ENCODE results near the gene E2F4.

E2F4 gene

DNA sequence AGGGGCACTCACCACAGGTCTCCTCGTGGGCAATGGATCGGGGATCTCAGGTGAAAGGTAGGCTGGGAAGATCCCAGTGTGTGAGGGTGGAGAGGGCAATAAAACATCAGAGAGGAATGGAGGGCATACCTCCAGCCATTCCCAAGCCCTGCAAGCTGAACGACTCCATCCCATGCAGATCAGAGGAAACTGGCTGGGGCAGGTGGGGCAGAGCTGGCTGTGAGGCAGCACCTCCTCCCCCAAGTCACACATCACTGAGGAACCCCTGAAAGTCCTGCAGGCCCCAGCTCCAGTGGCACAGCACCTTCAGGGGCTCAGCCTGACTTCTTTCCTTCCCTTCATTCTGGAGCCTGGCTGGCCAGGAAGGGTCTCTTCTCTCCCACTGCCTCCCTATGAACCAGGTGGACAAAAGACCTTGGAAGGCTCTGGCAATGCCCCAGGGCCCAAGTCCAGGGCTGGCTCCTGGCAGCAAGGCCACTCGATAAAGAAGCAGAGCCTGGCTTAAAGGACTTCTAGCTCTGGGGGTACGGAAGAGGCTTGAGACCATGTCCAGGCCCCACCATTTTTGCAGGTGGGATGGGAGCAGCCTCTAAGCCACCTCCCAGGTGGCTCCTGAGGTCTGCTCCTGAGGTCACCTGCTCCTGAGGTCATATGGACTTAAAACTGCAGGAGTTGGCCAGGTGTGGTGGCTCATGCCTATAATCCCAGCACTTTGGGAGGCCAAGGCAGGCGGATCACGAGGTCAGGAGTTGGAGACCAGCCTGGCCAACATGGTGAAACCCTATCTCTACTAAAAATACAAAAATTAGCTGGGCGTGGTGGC is 21.5 kb downstream of the E2F4 start:
- no peak for ATAC-seq
- TF ChIP-seq, protein P1, sequence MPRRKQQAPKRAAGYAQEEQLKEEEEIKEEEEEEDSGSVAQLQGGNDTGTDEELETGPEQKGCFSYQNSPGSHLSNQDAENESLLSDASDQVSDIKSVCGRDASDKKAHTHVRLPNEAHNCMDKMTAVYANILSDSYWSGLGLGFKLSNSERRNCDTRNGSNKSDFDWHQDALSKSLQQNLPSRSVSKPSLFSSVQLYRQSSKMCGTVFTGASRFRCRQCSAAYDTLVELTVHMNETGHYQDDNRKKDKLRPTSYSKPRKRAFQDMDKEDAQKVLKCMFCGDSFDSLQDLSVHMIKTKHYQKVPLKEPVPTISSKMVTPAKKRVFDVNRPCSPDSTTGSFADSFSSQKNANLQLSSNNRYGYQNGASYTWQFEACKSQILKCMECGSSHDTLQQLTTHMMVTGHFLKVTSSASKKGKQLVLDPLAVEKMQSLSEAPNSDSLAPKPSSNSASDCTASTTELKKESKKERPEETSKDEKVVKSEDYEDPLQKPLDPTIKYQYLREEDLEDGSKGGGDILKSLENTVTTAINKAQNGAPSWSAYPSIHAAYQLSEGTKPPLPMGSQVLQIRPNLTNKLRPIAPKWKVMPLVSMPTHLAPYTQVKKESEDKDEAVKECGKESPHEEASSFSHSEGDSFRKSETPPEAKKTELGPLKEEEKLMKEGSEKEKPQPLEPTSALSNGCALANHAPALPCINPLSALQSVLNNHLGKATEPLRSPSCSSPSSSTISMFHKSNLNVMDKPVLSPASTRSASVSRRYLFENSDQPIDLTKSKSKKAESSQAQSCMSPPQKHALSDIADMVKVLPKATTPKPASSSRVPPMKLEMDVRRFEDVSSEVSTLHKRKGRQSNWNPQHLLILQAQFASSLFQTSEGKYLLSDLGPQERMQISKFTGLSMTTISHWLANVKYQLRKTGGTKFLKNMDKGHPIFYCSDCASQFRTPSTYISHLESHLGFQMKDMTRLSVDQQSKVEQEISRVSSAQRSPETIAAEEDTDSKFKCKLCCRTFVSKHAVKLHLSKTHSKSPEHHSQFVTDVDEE (CRISPR knock-in tag; IDR thresholded peaks at IDR 0.05): no peak
- no peak for TF ChIP-seq ZFP3 (CRISPR knock-in tag; IDR thresholded peaks at IDR 0.05)
- TF ChIP-seq SNAI2 (CRISPR knock-in tag; IDR thresholded peaks at IDR 0.05): no peak
- TF ChIP-seq, protein P2, sequence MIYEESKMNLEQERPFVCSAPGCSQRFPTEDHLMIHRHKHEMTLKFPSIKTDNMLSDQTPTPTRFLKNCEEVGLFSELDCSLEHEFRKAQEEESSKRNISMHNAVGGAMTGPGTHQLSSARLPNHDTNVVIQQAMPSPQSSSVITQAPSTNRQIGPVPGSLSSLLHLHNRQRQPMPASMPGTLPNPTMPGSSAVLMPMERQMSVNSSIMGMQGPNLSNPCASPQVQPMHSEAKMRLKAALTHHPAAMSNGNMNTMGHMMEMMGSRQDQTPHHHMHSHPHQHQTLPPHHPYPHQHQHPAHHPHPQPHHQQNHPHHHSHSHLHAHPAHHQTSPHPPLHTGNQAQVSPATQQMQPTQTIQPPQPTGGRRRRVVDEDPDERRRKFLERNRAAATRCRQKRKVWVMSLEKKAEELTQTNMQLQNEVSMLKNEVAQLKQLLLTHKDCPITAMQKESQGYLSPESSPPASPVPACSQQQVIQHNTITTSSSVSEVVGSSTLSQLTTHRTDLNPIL (CRISPR knock-in tag; IDR thresholded peaks at IDR 0.05; ENCODE audit: low read depth): no peak
- TF ChIP-seq RARB (CRISPR knock-in tag; IDR thresholded peaks at IDR 0.05): no peak
- no peak for TF ChIP-seq GLIS3 (CRISPR knock-in tag; IDR thresholded peaks at IDR 0.05)
- TF ChIP-seq, protein P3, sequence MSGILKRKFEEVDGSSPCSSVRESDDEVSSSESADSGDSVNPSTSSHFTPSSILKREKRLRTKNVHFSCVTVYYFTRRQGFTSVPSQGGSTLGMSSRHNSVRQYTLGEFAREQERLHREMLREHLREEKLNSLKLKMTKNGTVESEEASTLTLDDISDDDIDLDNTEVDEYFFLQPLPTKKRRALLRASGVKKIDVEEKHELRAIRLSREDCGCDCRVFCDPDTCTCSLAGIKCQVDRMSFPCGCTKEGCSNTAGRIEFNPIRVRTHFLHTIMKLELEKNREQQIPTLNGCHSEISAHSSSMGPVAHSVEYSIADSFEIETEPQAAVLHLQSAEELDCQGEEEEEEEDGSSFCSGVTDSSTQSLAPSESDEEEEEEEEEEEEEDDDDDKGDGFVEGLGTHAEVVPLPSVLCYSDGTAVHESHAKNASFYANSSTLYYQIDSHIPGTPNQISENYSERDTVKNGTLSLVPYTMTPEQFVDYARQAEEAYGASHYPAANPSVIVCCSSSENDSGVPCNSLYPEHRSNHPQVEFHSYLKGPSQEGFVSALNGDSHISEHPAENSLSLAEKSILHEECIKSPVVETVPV (CRISPR knock-in tag; IDR thresholded peaks at IDR 0.05): no peak
- TF ChIP-seq ZC3H10 (CRISPR knock-in tag; IDR thresholded peaks at IDR 0.05): no peak
- TF ChIP-seq ISL1 (CRISPR knock-in tag; IDR thresholded peaks at IDR 0.05): no peak
- no peak for TF ChIP-seq TOX (CRISPR knock-in tag; IDR thresholded peaks at IDR 0.05; ENCODE audit: borderline replicate concordance)
- no peak for TF ChIP-seq ZNF70 (CRISPR knock-in tag; IDR thresholded peaks at IDR 0.05)
- TF ChIP-seq ESRRG (CRISPR knock-in tag; IDR thresholded peaks at IDR 0.05): no peak

DNA sequence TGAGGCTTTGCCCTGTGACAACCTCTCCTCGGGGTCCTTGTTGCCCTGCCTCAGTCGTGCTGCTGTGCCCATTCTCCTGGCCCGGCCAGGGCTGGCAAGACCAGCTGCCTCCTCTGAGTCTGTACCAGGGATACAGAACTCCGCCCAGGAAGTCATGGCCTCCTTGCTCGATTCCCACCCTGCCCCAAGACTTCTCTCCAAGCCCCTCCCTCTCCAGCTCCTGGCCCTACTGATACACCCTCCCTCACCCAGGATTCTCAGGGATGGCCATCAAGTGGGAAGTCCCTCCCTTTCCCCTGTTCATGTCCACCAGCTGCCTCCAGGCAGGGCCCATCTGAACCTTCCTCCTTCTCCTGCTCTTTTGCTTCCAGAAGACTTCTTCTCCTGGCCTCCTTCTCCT is 23.8 kb downstream of the E2F4 start:
- TF ChIP-seq PPARA (CRISPR knock-in tag; IDR thresholded peaks at IDR 0.05; ENCODE audit: borderline replicate concordance) (no peak), ISL1 (CRISPR knock-in tag; IDR thresholded peaks at IDR 0.05) (no peak), TOX (CRISPR knock-in tag; IDR thresholded peaks at IDR 0.05; ENCODE audit: borderline replicate concordance) (no peak), ZFP3 (CRISPR knock-in tag; IDR thresholded peaks at IDR 0.05) (no peak), ZNF565 (CRISPR knock-in tag; conservative IDR thresholded peaks at IDR 0.05; ENCODE audit: low read depth) (no peak), GLIS3 (CRISPR knock-in tag; IDR thresholded peaks at IDR 0.05) (no peak), SNAI2 (CRISPR knock-in tag; IDR thresholded peaks at IDR 0.05) (no peak), ESRRG (CRISPR knock-in tag; IDR thresholded peaks at IDR 0.05) (no peak), ZFP30 (CRISPR knock-in tag; IDR thresholded peaks at IDR 0.05) (no peak), OSR1 (CRISPR knock-in tag; IDR thresholded peaks at IDR 0.05) (no peak), CSDC2 (CRISPR knock-in tag; IDR thresholded peaks at IDR 0.05) (no peak)
- TF ChIP-seq, protein P4, sequence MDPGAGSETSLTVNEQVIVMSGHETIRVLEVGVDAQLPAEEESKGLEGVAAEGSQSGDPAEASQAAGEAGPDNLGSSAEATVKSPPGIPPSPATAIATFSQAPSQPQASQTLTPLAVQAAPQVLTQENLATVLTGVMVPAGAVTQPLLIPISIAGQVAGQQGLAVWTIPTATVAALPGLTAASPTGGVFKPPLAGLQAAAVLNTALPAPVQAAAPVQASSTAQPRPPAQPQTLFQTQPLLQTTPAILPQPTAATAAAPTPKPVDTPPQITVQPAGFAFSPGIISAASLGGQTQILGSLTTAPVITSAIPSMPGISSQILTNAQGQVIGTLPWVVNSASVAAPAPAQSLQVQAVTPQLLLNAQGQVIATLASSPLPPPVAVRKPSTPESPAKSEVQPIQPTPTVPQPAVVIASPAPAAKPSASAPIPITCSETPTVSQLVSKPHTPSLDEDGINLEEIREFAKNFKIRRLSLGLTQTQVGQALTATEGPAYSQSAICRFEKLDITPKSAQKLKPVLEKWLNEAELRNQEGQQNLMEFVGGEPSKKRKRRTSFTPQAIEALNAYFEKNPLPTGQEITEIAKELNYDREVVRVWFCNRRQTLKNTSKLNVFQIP (CRISPR knock-in tag; IDR thresholded peaks at IDR 0.05; ENCODE audit: borderline replicate concordance, low read depth): no peak
- TF ChIP-seq, protein P1 (CRISPR knock-in tag; IDR thresholded peaks at IDR 0.05): no peak
- TF ChIP-seq, protein P3 (CRISPR knock-in tag; IDR thresholded peaks at IDR 0.05): no peak
- ATAC-seq: no peak

Data from SK-N-SH treated with all-trans-retinoic acid at 6 μM for 48 hours (cell line).